ENCODE measurements around the gene IL1R2. TPM values are rescaled to one million over a fixed set of nuclear protein-coding genes. Genes with fewer than 3 reads are reported as not detected.

The IL1R2 gene
- total RNA-seq, 2 donors from 2014 or later: 10.7 to 11.8 TPM

DNA sequence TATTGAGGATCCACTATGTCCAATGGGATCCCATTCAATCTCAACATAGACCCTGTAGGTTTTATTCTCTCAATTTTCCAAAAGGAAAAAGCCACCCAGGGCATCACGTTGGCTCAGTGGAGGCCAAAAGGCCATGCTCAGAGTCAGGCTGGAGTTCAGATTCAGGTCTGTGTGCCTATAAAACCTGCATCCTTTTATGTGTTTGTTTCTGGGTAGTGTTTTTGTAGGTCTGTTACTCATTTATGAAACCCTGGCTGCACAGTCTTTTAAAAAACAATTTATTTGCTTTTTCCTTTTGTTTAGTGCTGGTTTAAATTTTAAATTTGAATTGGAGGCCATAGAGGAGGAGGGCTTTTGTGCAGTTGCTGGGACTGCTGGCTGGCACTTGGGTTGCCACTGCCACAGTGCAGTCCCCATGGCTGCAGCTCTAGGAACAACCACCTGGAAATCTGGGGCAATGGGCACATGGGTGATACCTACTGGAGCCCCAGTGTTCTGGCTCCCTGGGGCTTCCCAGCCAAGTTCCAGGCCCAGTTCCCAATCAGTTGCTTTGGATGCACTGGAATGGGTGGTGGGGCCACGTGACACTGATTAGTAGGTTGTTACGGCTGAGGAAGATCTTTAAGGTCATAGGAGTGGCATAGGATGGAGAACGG, 31.3 kb downstream of the IL1R2 start:
- peaks cover 0 to 5% of the 10 kb centered on the region in 2 donors for H3K9me3 Mint-ChIP-seq
- peaks cover 0 to 45% of the 10 kb centered on the region in 2 donors for H3K36me3 Mint-ChIP-seq
- DNase-seq (ENCODE audit: low spot score in 2 of 2) (no peak), ATAC-seq (no peak)
- no peak overlapping the region for H3K27ac Mint-ChIP-seq

DNA sequence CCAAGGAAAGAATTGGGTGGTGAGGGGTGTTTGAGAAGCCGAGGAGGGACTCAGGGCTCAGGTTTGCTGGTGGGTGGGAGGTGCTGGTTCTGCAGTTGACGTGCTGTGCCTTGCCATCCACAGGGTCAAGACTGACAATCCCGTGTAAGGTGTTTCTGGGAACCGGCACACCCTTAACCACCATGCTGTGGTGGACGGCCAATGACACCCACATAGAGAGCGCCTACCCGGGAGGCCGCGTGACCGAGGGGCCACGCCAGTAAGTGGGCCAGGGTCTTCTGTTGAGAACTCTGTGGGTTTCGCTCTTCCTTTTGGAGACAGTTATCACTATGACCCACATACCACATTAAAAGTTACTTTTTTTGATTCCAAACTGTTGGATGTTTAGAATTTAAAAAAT, 32.6 kb downstream of the IL1R2 start:
- no peak for ATAC-seq
- Mint-ChIP-seq H3K9me3 (peaks cover 0 to 5% of the 10 kb centered on the region in 2 donors), H3K27ac (no peak overlapping the region)

DNA sequence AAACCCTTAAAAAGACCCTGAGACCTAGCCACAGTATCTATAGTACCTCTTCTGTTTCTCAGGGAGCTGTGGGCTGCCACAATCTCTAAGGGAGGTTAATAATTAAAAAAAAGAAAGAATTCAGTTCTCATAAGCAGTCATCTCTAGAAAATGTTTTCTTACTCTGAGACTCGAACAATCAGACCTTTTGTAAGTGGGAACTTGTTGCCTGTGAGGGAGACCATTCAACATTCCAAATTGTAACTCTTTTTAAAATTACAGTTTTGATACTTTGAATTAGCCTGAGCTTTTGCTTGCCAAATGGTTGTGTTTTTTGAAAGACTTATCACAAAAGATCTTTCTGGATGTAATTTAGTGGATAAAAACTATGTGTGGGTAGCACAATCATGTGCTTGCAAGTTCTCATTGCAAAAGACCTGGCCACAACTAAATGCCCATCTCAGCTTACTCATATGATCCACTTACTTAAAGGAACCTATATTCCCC, 33.3 kb downstream of the IL1R2 start:
- Mint-ChIP-seq H3K36me3 (peaks cover 0 to 49% of the 10 kb centered on the region in 2 donors), H3K9me3 (peaks cover 0 to 5% of the 10 kb centered on the region in 2 donors), H3K27ac (no peak overlapping the region)

More for the DNA sequence above, 32.6 kb downstream of the IL1R2 start:
- no peak for DNase-seq (ENCODE audit: low spot score in 2 of 2)
- H3K36me3 Mint-ChIP-seq: peaks cover 0 to 49% of the 10 kb centered on the region in 2 donors

DNA sequence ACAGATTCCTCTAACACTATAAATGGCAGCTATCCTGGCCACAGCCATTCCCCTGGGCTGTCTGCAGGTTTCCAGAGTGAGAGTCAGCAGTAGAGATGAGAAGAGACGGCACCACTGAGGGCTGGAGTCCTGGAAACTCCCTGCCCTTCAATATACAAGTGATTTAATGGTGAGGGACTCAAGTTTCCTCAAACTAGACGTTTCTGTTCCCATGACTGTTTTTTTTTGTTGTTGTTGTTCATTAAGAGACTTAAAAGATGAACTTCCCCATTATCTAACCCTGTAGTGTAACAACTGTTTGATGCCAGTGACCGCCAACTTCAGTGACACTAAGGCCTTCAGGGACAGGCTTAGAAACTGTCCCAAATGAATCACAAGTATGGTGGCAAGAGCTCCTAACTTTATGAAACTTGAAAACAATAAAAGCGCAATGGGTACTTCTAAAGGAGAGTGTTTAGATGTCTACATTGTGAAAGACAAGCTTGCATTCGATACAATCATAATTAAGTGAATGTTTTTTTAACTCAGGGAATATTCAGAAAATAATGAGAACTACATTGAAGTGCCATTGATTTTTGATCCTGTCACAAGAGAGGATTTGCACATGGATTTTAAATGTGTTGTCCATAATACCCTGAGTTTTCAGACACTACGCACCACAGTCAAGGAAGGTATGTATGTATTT, 34.0 kb downstream of the IL1R2 start:
- Mint-ChIP-seq H3K9me3 (peaks cover 0 to 5% of the 10 kb centered on the region in 2 donors), H3K27ac (no peak overlapping the region), H3K36me3 (peaks cover 0 to 49% of the 10 kb centered on the region in 2 donors)
- DNase-seq (ENCODE audit: low spot score in 2 of 2): no peak
- ATAC-seq: no peak

More for the DNA sequence above, 33.3 kb downstream of the IL1R2 start:
- no peak for ATAC-seq
- no peak for DNase-seq (ENCODE audit: low spot score in 2 of 2)

DNA sequence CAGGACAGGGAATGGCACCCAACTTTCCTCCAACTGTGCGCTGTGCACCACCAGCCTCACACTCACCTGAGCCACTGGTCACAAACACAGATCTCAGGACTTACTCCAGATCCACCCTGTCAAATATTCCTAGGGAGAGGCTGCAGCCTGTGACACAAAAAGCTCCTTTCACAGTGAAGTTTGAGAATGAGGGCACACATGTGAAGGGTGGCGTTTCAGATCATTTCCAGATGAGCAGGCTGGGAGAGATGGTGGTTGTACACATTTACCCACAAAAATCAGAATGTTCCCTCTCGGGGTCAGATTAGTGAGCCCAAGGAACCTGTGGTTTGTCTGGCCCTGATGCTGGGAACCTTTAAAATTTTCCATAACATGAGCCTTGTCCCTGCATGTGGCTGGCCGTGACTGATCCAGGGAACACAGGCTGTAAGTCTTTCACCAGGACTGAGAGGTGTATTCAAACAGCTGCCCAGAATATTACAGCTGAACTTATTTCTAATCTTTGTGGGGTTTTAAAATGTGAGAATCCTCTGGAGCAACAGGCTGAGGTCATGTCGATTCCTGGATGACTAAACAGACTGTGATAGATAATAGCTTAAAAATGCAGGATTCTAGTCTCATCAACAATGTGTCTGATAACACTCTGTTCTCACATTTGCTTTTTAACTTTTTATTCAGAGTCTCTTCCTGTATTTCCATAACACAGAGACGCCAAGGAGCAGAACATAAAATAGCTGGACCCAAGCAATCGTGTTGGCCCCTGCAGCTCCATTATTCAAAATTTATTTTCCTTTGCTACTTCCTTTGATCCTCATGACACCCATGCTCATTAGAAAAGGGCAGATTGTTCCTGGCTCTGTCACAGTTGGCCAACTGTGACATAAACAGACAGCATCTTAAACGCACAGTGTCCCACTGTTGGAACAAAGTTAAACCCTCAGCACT, 35.5 kb downstream of the IL1R2 start:
- Mint-ChIP-seq H3K9me3 (peaks cover 0 to 5% of the 10 kb centered on the region in 2 donors), H3K27ac (no peak overlapping the region), H3K36me3 (peaks cover 0 to 44% of the 10 kb centered on the region in 2 donors)
- ATAC-seq: peak; percentile 15 to 58
- no peak for DNase-seq (ENCODE audit: low spot score in 2 of 2)

DNA sequence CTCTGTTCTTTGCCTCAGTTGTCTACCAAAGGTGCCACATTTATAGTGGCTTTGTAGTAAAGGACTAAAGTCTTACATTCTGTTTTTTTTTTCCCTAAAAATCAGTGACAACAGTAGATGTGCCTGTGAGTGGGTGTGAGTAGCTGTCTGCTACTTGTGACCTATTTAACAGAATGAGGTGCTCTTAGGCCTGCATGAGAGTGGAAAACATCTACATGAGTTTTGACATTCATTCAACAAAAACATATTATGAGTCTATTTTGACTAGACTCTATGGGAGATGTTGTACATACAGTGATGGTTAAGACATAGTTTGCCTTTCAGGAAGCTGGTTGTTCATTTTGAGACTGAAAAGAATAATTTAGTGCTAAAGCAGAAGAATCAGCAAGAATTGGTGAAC, 36.7 kb downstream of the IL1R2 start:
- ATAC-seq (peak; percentile 62 to 90), DNase-seq (ENCODE audit: low spot score in 2 of 2) (no peak)
- peak overlapping the region in 1 of 2 donors; percentile 70 for H3K27ac Mint-ChIP-seq

DNA sequence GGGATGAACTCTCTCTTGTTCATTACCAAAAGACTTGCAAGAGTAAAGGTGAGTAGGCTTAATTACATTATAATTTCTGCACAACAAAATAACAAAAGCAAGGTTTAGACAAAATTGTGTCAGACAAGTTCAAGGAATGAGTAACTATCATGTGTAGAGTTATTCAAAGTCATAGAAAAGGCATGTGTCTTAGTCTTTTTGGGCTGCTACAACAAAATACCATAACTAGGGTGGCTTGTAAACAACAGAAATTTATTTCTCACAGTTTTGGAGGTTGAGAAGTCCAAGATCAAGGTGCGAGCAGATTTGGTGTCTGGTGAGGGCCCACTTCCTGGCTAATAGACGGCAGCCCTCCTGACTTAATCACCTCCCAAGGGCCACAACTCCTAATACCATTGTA, 37.6 kb downstream of the IL1R2 start:
- ATAC-seq: no peak
- H3K27ac Mint-ChIP-seq: no peak overlapping the region
- H3K36me3 Mint-ChIP-seq: peaks cover 0 to 49% of the 10 kb centered on the region in 2 donors

More for the DNA sequence above, 36.7 kb downstream of the IL1R2 start:
- H3K36me3 Mint-ChIP-seq: peaks cover 0 to 42% of the 10 kb centered on the region in 2 donors
- H3K9me3 Mint-ChIP-seq: no peaks in the 10 kb centered on the region

DNA sequence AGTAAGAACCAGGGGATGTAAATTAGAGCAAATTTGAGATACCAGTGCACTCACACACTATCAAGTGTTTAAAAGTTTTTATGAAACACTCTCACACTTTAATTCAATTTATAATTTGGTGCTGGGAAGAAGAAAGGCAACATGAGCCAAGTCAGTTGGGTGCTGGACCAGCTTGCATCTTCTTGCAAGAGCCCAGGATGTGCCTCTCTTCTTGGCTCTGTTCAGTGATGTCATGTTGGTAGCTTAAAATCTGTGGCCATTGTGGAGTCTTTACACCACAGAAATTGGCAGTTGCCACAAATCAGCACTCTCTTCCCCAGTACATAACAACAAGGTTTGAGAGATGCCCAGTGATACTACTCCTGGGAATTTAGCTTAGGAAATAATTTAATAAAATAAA, 38.2 kb downstream of the IL1R2 start:
- no peak overlapping the region for H3K27ac Mint-ChIP-seq
- H3K36me3 Mint-ChIP-seq: peaks cover 0 to 55% of the 10 kb centered on the region in 2 donors
- no peak for ATAC-seq
- peaks cover 4 to 7% of the 10 kb centered on the region in 2 donors for H3K9me3 Mint-ChIP-seq
- DNase-seq (ENCODE audit: low spot score in 2 of 2): no peak

More for the DNA sequence above, 37.6 kb downstream of the IL1R2 start:
- peaks cover 0 to 3% of the 10 kb centered on the region in 2 donors for H3K9me3 Mint-ChIP-seq
- DNase-seq (ENCODE audit: low spot score in 2 of 2): no peak

DNA sequence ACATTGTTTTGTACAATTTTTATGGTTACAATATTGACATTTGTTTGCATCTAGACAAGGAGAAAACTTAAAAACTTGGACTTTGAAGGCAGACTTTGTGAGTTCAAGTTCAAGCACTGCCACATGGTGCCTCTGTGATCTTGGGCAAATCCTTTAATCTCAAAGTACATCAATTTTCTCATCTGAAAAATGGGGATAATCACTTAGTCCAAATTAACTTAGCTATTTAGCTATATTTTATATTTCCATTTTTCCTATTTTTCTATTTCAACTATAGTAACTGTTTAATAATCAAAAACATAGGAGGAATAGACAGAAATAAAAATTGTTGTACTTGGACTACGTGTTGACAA, 38.7 kb downstream of the IL1R2 start:
- Mint-ChIP-seq H3K27ac (no peak overlapping the region), H3K9me3 (peaks cover 4 to 10% of the 10 kb centered on the region in 2 donors), H3K36me3 (peaks cover 0 to 56% of the 10 kb centered on the region in 2 donors)
- ATAC-seq: no peak
- no peak for DNase-seq (ENCODE audit: low spot score in 2 of 2)

DNA sequence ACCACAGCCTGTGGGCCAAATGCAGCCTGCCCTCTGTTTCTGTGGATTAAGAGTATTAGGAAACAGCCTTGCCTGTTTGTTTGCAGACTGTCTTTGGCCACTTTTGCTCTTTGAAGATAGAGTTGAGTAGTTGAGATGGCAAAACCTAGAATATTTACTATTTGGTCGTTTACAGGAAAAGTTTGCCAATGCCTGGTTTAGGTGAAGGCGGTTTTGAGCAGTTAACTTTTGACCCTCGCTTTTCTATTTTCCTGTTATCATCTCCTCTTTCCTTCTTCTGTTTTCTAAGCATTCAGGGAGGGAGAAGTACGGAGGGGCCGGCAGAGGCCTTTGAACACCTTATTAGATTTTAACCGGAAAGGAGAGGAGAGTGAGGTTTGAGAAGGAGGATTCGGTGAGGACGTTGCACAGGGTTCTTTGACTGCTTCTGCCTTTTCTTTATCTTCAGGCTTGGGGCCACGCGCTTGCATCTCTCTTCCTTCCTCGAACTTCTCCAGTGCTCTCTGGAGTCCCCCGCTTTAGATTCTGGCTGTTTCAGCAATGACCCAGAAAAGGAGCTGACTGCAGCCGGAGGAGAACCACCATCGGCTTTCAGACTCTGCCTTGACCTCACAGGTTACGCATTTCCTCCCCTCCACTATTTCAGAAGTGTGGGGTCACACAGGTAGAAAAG, 39.2 kb downstream of the IL1R2 start:
- Mint-ChIP-seq H3K36me3 (peaks cover 0 to 51% of the 10 kb centered on the region in 2 donors), H3K9me3 (peaks cover 4 to 10% of the 10 kb centered on the region in 2 donors), H3K27ac (no peak overlapping the region)
- DNase-seq (ENCODE audit: low spot score in 2 of 2) (no peak), ATAC-seq (no peak)

DNA sequence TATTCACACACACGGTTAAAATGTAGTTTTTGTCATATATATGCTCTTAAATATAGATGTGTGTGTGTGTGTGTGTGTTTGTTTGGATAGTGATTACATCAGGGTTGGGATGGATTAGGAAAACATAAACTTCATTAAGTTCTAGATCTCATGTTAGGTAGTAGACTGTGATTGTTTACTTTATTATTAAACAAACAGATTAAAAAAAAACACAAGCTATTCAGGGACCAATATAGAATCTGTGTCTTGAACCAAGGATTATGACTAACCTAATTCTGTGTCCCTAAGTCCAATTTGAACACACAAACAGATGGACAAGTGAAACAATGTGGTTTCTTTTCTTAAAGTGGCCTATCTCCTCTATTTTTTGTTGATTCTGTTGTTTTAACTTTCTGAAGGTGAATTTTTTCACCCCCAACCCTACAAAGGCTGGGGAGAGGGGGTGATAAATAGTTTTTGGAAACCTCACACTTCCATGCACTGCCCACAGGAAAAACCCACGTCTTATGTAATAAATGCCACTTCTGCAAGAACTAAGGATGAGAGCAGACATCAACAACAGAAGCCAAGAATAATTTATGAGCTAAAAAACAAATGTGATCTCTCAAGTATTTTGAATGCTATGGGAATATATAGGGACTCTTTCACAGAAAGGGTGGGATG, 40.7 kb downstream of the IL1R2 start:
- H3K27ac Mint-ChIP-seq: no peak overlapping the region
- ATAC-seq: no peak

DNA sequence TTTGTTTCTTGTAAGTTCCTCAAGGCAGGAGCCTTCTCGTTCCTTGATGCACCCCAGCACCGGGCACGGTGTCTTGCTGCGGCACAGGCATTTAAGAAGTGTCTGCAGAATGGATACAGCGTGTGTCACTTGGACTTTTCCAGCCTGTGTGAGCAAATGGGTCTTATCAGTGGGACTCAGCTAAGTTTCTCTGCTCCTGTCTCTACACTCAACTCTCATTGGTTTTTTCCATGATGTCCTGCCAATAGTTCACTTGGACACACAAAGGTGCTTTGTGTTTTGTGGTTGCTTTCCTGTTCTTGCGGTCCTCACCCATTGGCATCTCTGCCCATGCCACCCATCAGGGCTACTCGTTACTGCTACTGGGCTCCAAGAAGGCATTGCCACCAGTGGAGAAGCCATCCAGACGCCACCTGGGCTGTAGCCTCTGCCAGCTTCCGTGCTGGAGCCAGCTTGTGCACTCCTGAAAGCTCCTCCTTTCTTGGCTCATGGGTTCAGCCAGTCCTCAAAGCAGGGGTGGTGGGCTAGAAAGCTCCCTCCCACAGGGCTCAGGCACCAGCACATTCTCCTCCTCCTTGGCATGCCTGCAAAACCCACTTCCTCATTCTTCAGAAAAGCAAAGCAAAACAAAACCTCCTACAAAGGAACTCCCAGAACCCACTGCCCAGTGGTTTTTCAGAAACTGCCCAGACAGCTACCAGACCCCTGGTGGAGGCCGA, 41.4 kb downstream of the IL1R2 start:
- DNase-seq (ENCODE audit: low spot score in 2 of 2) (no peak), ATAC-seq (peak in 1 of 2 donors; percentile 52)
- H3K36me3 Mint-ChIP-seq: peaks cover 0 to 29% of the 10 kb centered on the region in 2 donors
- H3K9me3 Mint-ChIP-seq: peaks cover 4 to 10% of the 10 kb centered on the region in 2 donors
- peak overlapping the region; percentile 59 to 63 for H3K27ac Mint-ChIP-seq

More for the DNA sequence above, 40.7 kb downstream of the IL1R2 start:
- DNase-seq (ENCODE audit: low spot score in 2 of 2): no peak
- Mint-ChIP-seq H3K36me3 (peaks cover 0 to 36% of the 10 kb centered on the region in 2 donors), H3K9me3 (peaks cover 4 to 10% of the 10 kb centered on the region in 2 donors)

DNA sequence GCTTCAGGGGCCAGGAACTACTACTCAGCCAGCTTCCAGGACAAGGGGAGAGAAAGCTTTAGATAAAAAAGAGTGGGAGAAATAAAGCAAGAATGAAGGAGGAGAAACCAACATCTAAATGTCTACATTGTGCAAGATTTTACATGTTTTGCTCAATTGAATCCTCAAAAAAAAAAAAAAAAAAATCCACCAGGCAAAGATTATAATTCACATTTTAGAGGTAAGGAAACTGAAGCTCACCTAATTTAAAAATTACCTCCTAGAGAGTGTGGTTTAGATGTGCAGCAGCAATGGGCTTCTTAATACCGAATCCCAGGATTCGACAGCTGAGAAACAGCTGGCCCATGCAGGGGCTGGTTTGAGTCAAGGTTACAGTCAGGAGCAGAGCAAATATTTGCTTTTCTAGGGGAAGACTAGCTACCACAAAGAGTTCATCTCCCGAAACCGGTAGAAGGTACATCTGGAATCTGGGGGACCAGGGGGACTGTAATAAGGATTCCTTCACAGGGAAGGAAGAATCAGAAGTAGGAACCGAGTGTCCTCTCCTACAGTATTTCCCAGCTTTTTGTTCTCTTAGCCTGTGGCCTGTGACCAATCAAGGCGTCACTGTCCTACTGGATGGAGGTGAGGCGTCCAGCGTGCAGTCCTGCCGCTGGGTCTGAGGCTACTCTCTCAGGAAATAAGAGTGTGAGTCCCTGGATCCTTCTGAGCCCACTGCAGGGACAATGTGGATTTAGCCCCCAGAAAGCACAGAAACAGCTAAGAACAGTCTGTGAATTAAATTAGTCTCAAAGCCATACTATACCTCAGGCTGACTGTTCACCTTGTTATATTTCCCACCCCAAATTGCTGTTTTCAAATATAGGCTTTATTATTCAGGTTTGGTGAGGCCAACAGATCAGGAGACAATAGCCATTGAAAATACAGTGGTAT, 42.3 kb downstream of the IL1R2 start:
- no peak for ATAC-seq
- Mint-ChIP-seq H3K9me3 (peaks cover 4 to 10% of the 10 kb centered on the region in 2 donors), H3K36me3 (peaks cover 0 to 27% of the 10 kb centered on the region in 2 donors)

More for the DNA sequence above, 42.3 kb downstream of the IL1R2 start:
- peak overlapping the region; percentile 59 to 63 for H3K27ac Mint-ChIP-seq
- DNase-seq (ENCODE audit: low spot score in 2 of 2): no peak
